ENCODE results near the gene UCP3.

DNA sequence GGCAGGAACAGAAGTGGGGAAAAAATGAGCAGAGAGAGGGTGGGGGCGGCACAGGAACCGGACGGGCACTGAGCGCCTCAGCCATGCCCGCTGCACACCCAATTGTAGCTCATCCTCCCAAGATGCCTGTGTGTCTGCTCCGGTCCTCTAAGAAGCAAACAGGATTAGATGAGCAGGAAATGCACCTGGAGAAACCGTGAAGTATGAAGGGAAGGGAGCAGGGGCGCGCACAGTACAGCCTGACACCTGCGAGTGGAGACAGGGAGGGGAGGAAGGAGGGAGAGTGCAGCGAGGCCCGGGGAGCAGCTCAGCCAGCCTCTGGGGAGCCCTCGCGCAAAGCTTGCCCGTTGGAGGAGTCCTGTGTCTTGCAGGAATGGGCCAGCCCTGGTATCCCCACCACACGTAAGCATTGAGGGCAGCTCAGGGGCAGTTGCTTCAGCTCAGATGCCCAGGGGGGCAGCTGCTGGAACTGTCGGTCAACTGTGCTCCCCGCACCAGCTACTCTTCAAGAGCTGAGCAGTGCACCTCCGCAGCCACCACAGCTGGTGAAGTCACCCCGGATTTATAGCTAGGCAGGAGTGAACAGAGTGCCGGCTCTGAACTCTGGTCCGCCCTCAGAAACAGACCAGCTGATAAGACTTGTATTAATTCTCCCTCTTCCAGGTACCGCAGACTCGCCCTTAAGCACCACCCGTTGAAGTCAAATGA is 51.1 kb downstream of the UCP3 start:
- TF ChIP-seq JUND (IDR thresholded peaks at IDR 0.05) = no peak
- no peak for TF ChIP-seq TAF1 (conservative IDR thresholded peaks at IDR 0.05)
- TF ChIP-seq, protein P1, sequence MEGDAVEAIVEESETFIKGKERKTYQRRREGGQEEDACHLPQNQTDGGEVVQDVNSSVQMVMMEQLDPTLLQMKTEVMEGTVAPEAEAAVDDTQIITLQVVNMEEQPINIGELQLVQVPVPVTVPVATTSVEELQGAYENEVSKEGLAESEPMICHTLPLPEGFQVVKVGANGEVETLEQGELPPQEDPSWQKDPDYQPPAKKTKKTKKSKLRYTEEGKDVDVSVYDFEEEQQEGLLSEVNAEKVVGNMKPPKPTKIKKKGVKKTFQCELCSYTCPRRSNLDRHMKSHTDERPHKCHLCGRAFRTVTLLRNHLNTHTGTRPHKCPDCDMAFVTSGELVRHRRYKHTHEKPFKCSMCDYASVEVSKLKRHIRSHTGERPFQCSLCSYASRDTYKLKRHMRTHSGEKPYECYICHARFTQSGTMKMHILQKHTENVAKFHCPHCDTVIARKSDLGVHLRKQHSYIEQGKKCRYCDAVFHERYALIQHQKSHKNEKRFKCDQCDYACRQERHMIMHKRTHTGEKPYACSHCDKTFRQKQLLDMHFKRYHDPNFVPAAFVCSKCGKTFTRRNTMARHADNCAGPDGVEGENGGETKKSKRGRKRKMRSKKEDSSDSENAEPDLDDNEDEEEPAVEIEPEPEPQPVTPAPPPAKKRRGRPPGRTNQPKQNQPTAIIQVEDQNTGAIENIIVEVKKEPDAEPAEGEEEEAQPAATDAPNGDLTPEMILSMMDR (IDR thresholded peaks at IDR 0.05; ENCODE audit: low read depth, low read length, missing input control) = no peak
- TF ChIP-seq RXRA (IDR thresholded peaks at IDR 0.05) = no peak
- TF ChIP-seq RAD21 (IDR thresholded peaks at IDR 0.05) = no peak
- TF ChIP-seq, protein P2, sequence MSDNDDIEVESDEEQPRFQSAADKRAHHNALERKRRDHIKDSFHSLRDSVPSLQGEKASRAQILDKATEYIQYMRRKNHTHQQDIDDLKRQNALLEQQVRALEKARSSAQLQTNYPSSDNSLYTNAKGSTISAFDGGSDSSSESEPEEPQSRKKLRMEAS (IDR thresholded peaks at IDR 0.05) = no peak
- no peak for TF ChIP-seq NR2F2 (IDR thresholded peaks at IDR 0.05)
- no peak for TF ChIP-seq YY1 (IDR thresholded peaks at IDR 0.05)
- TF ChIP-seq, protein P3, sequence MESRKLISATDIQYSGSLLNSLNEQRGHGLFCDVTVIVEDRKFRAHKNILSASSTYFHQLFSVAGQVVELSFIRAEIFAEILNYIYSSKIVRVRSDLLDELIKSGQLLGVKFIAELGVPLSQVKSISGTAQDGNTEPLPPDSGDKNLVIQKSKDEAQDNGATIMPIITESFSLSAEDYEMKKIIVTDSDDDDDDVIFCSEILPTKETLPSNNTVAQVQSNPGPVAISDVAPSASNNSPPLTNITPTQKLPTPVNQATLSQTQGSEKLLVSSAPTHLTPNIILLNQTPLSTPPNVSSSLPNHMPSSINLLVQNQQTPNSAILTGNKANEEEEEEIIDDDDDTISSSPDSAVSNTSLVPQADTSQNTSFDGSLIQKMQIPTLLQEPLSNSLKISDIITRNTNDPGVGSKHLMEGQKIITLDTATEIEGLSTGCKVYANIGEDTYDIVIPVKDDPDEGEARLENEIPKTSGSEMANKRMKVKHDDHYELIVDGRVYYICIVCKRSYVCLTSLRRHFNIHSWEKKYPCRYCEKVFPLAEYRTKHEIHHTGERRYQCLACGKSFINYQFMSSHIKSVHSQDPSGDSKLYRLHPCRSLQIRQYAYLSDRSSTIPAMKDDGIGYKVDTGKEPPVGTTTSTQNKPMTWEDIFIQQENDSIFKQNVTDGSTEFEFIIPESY (IDR thresholded peaks at IDR 0.05) = no peak
- TF ChIP-seq, protein P4, sequence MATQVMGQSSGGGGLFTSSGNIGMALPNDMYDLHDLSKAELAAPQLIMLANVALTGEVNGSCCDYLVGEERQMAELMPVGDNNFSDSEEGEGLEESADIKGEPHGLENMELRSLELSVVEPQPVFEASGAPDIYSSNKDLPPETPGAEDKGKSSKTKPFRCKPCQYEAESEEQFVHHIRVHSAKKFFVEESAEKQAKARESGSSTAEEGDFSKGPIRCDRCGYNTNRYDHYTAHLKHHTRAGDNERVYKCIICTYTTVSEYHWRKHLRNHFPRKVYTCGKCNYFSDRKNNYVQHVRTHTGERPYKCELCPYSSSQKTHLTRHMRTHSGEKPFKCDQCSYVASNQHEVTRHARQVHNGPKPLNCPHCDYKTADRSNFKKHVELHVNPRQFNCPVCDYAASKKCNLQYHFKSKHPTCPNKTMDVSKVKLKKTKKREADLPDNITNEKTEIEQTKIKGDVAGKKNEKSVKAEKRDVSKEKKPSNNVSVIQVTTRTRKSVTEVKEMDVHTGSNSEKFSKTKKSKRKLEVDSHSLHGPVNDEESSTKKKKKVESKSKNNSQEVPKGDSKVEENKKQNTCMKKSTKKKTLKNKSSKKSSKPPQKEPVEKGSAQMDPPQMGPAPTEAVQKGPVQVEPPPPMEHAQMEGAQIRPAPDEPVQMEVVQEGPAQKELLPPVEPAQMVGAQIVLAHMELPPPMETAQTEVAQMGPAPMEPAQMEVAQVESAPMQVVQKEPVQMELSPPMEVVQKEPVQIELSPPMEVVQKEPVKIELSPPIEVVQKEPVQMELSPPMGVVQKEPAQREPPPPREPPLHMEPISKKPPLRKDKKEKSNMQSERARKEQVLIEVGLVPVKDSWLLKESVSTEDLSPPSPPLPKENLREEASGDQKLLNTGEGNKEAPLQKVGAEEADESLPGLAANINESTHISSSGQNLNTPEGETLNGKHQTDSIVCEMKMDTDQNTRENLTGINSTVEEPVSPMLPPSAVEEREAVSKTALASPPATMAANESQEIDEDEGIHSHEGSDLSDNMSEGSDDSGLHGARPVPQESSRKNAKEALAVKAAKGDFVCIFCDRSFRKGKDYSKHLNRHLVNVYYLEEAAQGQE (IDR thresholded peaks at IDR 0.05) = no peak
- TF ChIP-seq GABPA (IDR thresholded peaks at IDR 0.05 in 1 of 2, conservative IDR thresholded peaks at IDR 0.05 in 1 of 2) = no peak
- TF ChIP-seq, protein P5, sequence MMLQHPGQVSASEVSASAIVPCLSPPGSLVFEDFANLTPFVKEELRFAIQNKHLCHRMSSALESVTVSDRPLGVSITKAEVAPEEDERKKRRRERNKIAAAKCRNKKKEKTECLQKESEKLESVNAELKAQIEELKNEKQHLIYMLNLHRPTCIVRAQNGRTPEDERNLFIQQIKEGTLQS (IDR thresholded peaks at IDR 0.05) = no peak
- no peak for TF ChIP-seq FOXA1 (IDR thresholded peaks at IDR 0.05)
- TF ChIP-seq HNF4A (conservative IDR thresholded peaks at IDR 0.05) = no peak
